ENCODE results near the gene GYG2. TPM values are rescaled to one million over a fixed set of nuclear protein-coding genes. Genes with fewer than 3 reads are reported as not detected.

GYG2 gene
- total and polyA plus RNA-seq, 2 experiments from 2014 or later: 41.4 to 44.3 TPM

GRCh38 chrX:2907295-2907694 is 78.6 kb downstream of the GYG2 start:
- Histone ChIP-seq H3K9me3 (ENCODE audit: low read depth) (peaks cover 5% of the 10 kb centered on the region), H3K4me2 (no peak overlapping the region), H3K4me3 (no peak overlapping the region), H3K27me3 (no peaks in the 10 kb centered on the region), H3K4me1 (ENCODE audit: insufficient read depth) (no peaks in the 10 kb centered on the region), H3K36me3 (replicated peaks; ENCODE audit: insufficient read depth, low read depth) (no peaks in the 10 kb centered on the region), H3K79me2 (no peaks in the 10 kb centered on the region), H3K9me2 (replicated peaks; ENCODE audit: insufficient read depth) (no peaks in the 10 kb centered on the region), H2AFZ (no peak overlapping the region), H3K27ac (no peak overlapping the region), H4K20me1 (ENCODE audit: insufficient read depth, poor library complexity, severe bottlenecking) (no peaks in the 10 kb centered on the region)
- WGBS (ENCODE audit: low lambda C conversion rate, missing lambda C conversion rate): 96% methylated on average over 24 of the region's 27 CpGs
- no peak for DNase-seq (ENCODE audit: low spot score)
- TF ChIP-seq EZH2 (IDR thresholded peaks at IDR 0.05; ENCODE audit: borderline replicate concordance) (no peak), EZH2phosphoT487 (IDR thresholded peaks at IDR 0.05; ENCODE audit: low read depth, severe bottlenecking, unreplicated experiment) (no peak)
- TF ChIP-seq, protein P1, sequence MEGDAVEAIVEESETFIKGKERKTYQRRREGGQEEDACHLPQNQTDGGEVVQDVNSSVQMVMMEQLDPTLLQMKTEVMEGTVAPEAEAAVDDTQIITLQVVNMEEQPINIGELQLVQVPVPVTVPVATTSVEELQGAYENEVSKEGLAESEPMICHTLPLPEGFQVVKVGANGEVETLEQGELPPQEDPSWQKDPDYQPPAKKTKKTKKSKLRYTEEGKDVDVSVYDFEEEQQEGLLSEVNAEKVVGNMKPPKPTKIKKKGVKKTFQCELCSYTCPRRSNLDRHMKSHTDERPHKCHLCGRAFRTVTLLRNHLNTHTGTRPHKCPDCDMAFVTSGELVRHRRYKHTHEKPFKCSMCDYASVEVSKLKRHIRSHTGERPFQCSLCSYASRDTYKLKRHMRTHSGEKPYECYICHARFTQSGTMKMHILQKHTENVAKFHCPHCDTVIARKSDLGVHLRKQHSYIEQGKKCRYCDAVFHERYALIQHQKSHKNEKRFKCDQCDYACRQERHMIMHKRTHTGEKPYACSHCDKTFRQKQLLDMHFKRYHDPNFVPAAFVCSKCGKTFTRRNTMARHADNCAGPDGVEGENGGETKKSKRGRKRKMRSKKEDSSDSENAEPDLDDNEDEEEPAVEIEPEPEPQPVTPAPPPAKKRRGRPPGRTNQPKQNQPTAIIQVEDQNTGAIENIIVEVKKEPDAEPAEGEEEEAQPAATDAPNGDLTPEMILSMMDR (IDR thresholded peaks at IDR 0.05; ENCODE audit: poor library complexity): no peak

- no peak for DNase-seq (ENCODE audit: low spot score)
- Histone ChIP-seq H3K27ac (no peak overlapping the region), H3K9me2 (replicated peaks; ENCODE audit: insufficient read depth) (no peaks in the 10 kb centered on the region), H3K9me3 (ENCODE audit: low read depth) (peaks cover 4% of the 10 kb centered on the region), H4K20me1 (ENCODE audit: insufficient read depth, poor library complexity, severe bottlenecking) (no peaks in the 10 kb centered on the region), H3K27me3 (no peaks in the 10 kb centered on the region), H3K36me3 (replicated peaks; ENCODE audit: insufficient read depth, low read depth) (no peaks in the 10 kb centered on the region), H3K4me3 (no peak overlapping the region), H3K4me1 (ENCODE audit: insufficient read depth) (no peaks in the 10 kb centered on the region), H3K4me2 (no peak overlapping the region), H3K79me2 (no peaks in the 10 kb centered on the region), H2AFZ (no peak overlapping the region)
- WGBS (ENCODE audit: low lambda C conversion rate, missing lambda C conversion rate): 100% methylated on average over 2 of the region's 2 CpGs
- TF ChIP-seq, protein P1 (IDR thresholded peaks at IDR 0.05; ENCODE audit: poor library complexity): no peak
- TF ChIP-seq EZH2 (IDR thresholded peaks at IDR 0.05; ENCODE audit: borderline replicate concordance): no peak
- no peak for TF ChIP-seq EZH2phosphoT487 (IDR thresholded peaks at IDR 0.05; ENCODE audit: low read depth, severe bottlenecking, unreplicated experiment)
Measured at GRCh38 chrX:2908125-2908685, 79.5 kb downstream of the GYG2 start.

GRCh38 chrX:2910109-2910508 is 81.4 kb downstream of the GYG2 start:
- no peak overlapping the region for H3K4me2 ChIP-seq
- no peaks in the 10 kb centered on the region for H3K9me2 ChIP-seq (replicated peaks; ENCODE audit: insufficient read depth)
- H3K4me1 ChIP-seq (ENCODE audit: insufficient read depth): no peaks in the 10 kb centered on the region
- DNase-seq (ENCODE audit: low spot score): no peak
- no peaks in the 10 kb centered on the region for H4K20me1 ChIP-seq (ENCODE audit: insufficient read depth, poor library complexity, severe bottlenecking)
- no peaks in the 10 kb centered on the region for H3K36me3 ChIP-seq (replicated peaks; ENCODE audit: insufficient read depth, low read depth)
- H3K9me3 ChIP-seq (ENCODE audit: low read depth): no peaks in the 10 kb centered on the region
- H3K79me2 ChIP-seq: no peaks in the 10 kb centered on the region
- no peak overlapping the region for H3K4me3 ChIP-seq
- H3K27ac ChIP-seq: no peak overlapping the region
- no peak for TF ChIP-seq EZH2 (IDR thresholded peaks at IDR 0.05; ENCODE audit: borderline replicate concordance)
- TF ChIP-seq, protein P1 (IDR thresholded peaks at IDR 0.05; ENCODE audit: poor library complexity): no peak
- no peak for TF ChIP-seq EZH2phosphoT487 (IDR thresholded peaks at IDR 0.05; ENCODE audit: low read depth, severe bottlenecking, unreplicated experiment)
- H2AFZ ChIP-seq: no peak overlapping the region
- no peaks in the 10 kb centered on the region for H3K27me3 ChIP-seq
- WGBS (ENCODE audit: low lambda C conversion rate, missing lambda C conversion rate): 98% methylated on average over 3 of the region's 3 CpGs

Data from hepatocyte (in vitro differentiated cells).